Lower leg skin (tissue), 4 donors: ENCODE results near the gene CAPN10. TPM values are rescaled to one million over a fixed set of nuclear protein-coding genes. Genes with fewer than 3 reads are reported as not detected.
A peak's percentile ranks its signal among the peaks of the same experiment; 100 is the strongest.
"Not testable (repeated sequence)": the region's sequence is repeated elsewhere in the genome, so short reads cannot be mapped to it uniquely, and the experiment has no call there.

Experiments
- DNase-seq, 2 donors: peaks; one replicate each; pipeline ENCODE4 v3.0.0-alpha.2; 2019; ENCODE audit warnings: low spot score in 2 of 2
- H3K4me3 ChIP-seq: fragments of 200-600 bp; sonication (generic); 2 replicates; pipeline ENCODE4 v1.5.1; 2017; ENCODE audit warnings: mild to moderate bottlenecking, low read depth; ENCODE audit not compliant: poor library complexity, severe bottlenecking
- CTCF ChIP-seq, 3 donors: fragments of 450-650 bp; IDR thresholded peaks; one replicate each; pipeline ENCODE4 v1.5.1; 2016; ENCODE audit warnings: antibody characterized with exemption in 3 of 3, mild to moderate bottlenecking in 3 of 3, moderate library complexity in 2 of 3
- POLR2A ChIP-seq, 2 donors: fragments of 450-650 bp; IDR thresholded peaks; one replicate each; pipeline ENCODE4 v1.6.1; 2016 to 2017; ENCODE audit warnings: antibody characterized with exemption in 2 of 2, mild to moderate bottlenecking in 1 of 2, moderate library complexity in 1 of 2
- WGBS, 2 donors: methylation state at CpG; one replicate each; pipeline ENCODE4 v1.1.5; 2018; 5-methylcytosine and 5-hydroxymethylcytosine counted together
- intact Hi-C: fragments of 100-400 bp; cut with DNase I; formaldehyde crosslinking; loops from one replicate; pipeline ENCODE4 v1.15.0; 2023; ENCODE audit warnings: low total_unique reads
- total RNA-seq, 4 donors: library from RNA; depleted of rRNA; stranded (reverse); fragments of >200 nt; gene quantifications; one replicate each; pipeline ENCODE4 v1.1.0, GENCODE V29; 2016

The CAPN10 gene
- total RNA-seq, result 10 to 100 TPM; 25.6 to 38.0 (median 28.4) TPM

- DNase-seq, result peak; percentile 98 to 100
- peak within 1 kb of the TSS; percentile 74 for H3K4me3 ChIP-seq
- WGBS, 2 donors, result 1% methylated on average over 37 to 58 of the region's 88 CpGs
- TF ChIP-seq CTCF (IDR thresholded peaks at IDR 0.05) (no peak), POLR2A (IDR thresholded peaks at IDR 0.05) (no peak)
- intact Hi-C loops, result no loop called here
Measured at GRCh38 chr2:240586198-240586918, at the start of gene CAPN10. TSS of gene CAPN10 (plus strand) at chr2:240586734. CDS start at chr2:240586912, 178 bp downstream.

- WGBS, 2 donors, result 95 to 97% methylated on average over 38 to 40 of the region's 43 CpGs
- intact Hi-C loops, result no loop called here
- peak in 1 of 2 donors; percentile 70 for DNase-seq
- H3K4me3 ChIP-seq, result no peak overlapping the region
- TF ChIP-seq CTCF (IDR thresholded peaks at IDR 0.05) (no peak), POLR2A (IDR thresholded peaks at IDR 0.05) (no peak)
Measured at GRCh38 chr2:240538031-240538780, 48.3 kb upstream of the CAPN10 start.

- H3K4me3 ChIP-seq, intact Hi-C loops: not testable (repeated sequence)
- 97 to 98% methylated on average over 17 of the region's 17 CpGs for WGBS, 2 donors
- peak in 1 of 2 donors; percentile 60 for DNase-seq
Measured at GRCh38 chr2:240539101-240539500, 47.4 kb upstream of the CAPN10 start.

GRCh38 chr2:240539906-240540305, 46.6 kb upstream of the CAPN10 start:
- intact Hi-C loops, result no loop called here
- DNase-seq, result peak in 1 of 2 donors; percentile 10
- TF ChIP-seq CTCF (IDR thresholded peaks at IDR 0.05) (no peak), POLR2A (IDR thresholded peaks at IDR 0.05) (no peak)
- H3K4me3 ChIP-seq, result no peak overlapping the region

- DNase-seq, result no peak
- 90% methylated on average over 4 of the region's 4 CpGs for WGBS, 2 donors
- TF ChIP-seq CTCF (IDR thresholded peaks at IDR 0.05) (no peak), POLR2A (IDR thresholded peaks at IDR 0.05) (no peak)
- intact Hi-C loops, result no loop called here
- H3K4me3 ChIP-seq, result no peak overlapping the region
Measured at GRCh38 chr2:240551288-240551687, 35.2 kb upstream of the CAPN10 start.

- no peak for DNase-seq
- TF ChIP-seq CTCF (IDR thresholded peaks at IDR 0.05) (no peak), POLR2A (IDR thresholded peaks at IDR 0.05) (no peak)
- H3K4me3 ChIP-seq, result no peak overlapping the region
- intact Hi-C loops, result no loop called here
- 0 to 47% methylated on average over 1 of the region's 1 CpG for WGBS, 2 donors
Measured at GRCh38 chr2:240551811-240552210, 34.7 kb upstream of the CAPN10 start.
